CD14-positive monocyte (primary cell): ENCODE results near the gene ANKS6. TPM values are rescaled to one million over a fixed set of nuclear protein-coding genes. Genes with fewer than 3 reads are reported as not detected.
A peak's percentile ranks its signal among the peaks of the same experiment; 100 is the strongest.

Source experiments
- DNase-seq, 3 donors: peaks; one replicate each; pipeline ENCODE4 v3.0.0-alpha.2; 2011 to 2022
- H2AFZ ChIP-seq: 2 replicates; pipeline ENCODE4 v1.6.0; 2012; ENCODE audit warnings: mild to moderate bottlenecking, low read depth, low read length, inconsistent platforms; ENCODE audit not compliant: insufficient read depth, poor library complexity, severe bottlenecking
- H3K27ac ChIP-seq, 2 donors: 1 replicate in 1 of 2; 2 replicates in 1 of 2; pipeline ENCODE4 v1.5.1; 2012 to 2013; ENCODE audit warnings: low read length in 2 of 2, control low read depth in 1 of 2, inconsistent platforms in 1 of 2, low read depth in 1 of 2, mild to moderate bottlenecking in 1 of 2
- H3K27me3 ChIP-seq, 2 donors: one replicate each; pipeline versions ENCODE4 v1.6.0 to v1.6.1; 2011 to 2013; ENCODE audit warnings: low read length in 2 of 2; ENCODE audit not compliant: control insufficient read depth in 2 of 2, insufficient read depth in 2 of 2
- H3K36me3 ChIP-seq, 2 donors: replicated peaks in 1 of 2; 1 replicate in 1 of 2; 2 replicates in 1 of 2; pipeline versions ENCODE4 v1.5.1 to v1.6.1; 2012 to 2013; ENCODE audit warnings: low read length in 2 of 2, control low read depth in 1 of 2, inconsistent platforms in 1 of 2, mild to moderate bottlenecking in 1 of 2; ENCODE audit not compliant: insufficient read depth in 2 of 2, control insufficient read depth in 1 of 2
- H3K4me1 ChIP-seq, 2 donors: 1 replicate in 1 of 2; 2 replicates in 1 of 2; pipeline versions ENCODE4 v1.5.1 to v1.6.1; 2012 to 2013; ENCODE audit warnings: low read length in 2 of 2, control low read depth in 1 of 2, inconsistent platforms in 1 of 2, mild to moderate bottlenecking in 1 of 2, moderate library complexity in 1 of 2; ENCODE audit not compliant: insufficient read depth in 2 of 2, control insufficient read depth in 1 of 2
- H3K4me2 ChIP-seq: replicated peaks from 2 replicates; pipeline ENCODE3; 2012; ENCODE audit warnings: low read length, moderate library complexity, mild to moderate bottlenecking; ENCODE audit not compliant: poor library complexity, severe bottlenecking; ENCODE audit errors: extremely low read depth
- H3K4me3 ChIP-seq, 3 experiments: fragments of 200-600 bp in 1 of 3; sonication (generic) in 1 of 3; replicated peaks in 1 of 3; 1 replicate in 2 of 3; 2 replicates in 1 of 3; pipeline ENCODE4 v1.5.1; 2011 to 2013; ENCODE audit warnings: low read length in 3 of 3, mild to moderate bottlenecking in 3 of 3, control low read depth in 2 of 3, low read depth in 2 of 3, inconsistent platforms in 1 of 3, moderate library complexity in 1 of 3
- H3K79me2 ChIP-seq: 2 replicates; pipeline ENCODE4 v1.6.0; 2012; ENCODE audit warnings: mild to moderate bottlenecking, control low read depth, inconsistent platforms, low read length, moderate library complexity; ENCODE audit not compliant: insufficient read depth
- H3K9ac ChIP-seq: 2 replicates; pipeline ENCODE4 v1.6.0; 2017; ENCODE audit warnings: low read length, mild to moderate bottlenecking; ENCODE audit not compliant: insufficient read depth, poor library complexity, severe bottlenecking
- H3K9me3 ChIP-seq, 2 donors: replicated peaks in 1 of 2; 1 replicate in 1 of 2; 2 replicates in 1 of 2; pipeline versions ENCODE4 v1.5.1 to v1.6.1; 2012 to 2013; ENCODE audit warnings: low read length in 2 of 2, control low read depth in 1 of 2; ENCODE audit not compliant: control insufficient read depth in 1 of 2, insufficient read depth in 1 of 2
- H4K20me1 ChIP-seq: 2 replicates; pipeline ENCODE4 v1.6.0; 2012; ENCODE audit warnings: mild to moderate bottlenecking, low read length, control low read depth, moderate library complexity; ENCODE audit not compliant: insufficient read depth
- H3K27ac Mint-ChIP-seq, 7 donors: one replicate each; pipeline ENCODE4 v1.8.0; 2020; ENCODE audit warnings: mild to moderate bottlenecking in 7 of 7, mixed read lengths in 7 of 7, moderate library complexity in 6 of 7, inconsistent platforms in 2 of 7
- H3K27me3 Mint-ChIP-seq, 3 donors: one replicate each; pipeline ENCODE4 v1.8.0; 2021 to 2022; ENCODE audit warnings: low read depth in 3 of 3, mild to moderate bottlenecking in 3 of 3, mixed read lengths in 3 of 3, moderate library complexity in 3 of 3, inconsistent platforms in 1 of 3
- H3K36me3 Mint-ChIP-seq, 2 donors: one replicate each; pipeline ENCODE4 v1.8.0; 2020; ENCODE audit warnings: mixed read lengths in 2 of 2, inconsistent platforms in 1 of 2, mild to moderate bottlenecking in 1 of 2
- H3K4me1 Mint-ChIP-seq: one replicate; pipeline ENCODE4 v1.8.0; 2020; ENCODE audit warnings: mild to moderate bottlenecking, mixed read lengths
- H3K4me3 Mint-ChIP-seq, 2 donors: one replicate each; pipeline ENCODE4 v1.8.0; 2020; ENCODE audit warnings: mild to moderate bottlenecking in 2 of 2, mixed read lengths in 2 of 2, moderate library complexity in 1 of 2
- H3K9me3 Mint-ChIP-seq, 7 donors: one replicate each; pipeline ENCODE4 v1.8.0; 2020 to 2022; ENCODE audit warnings: mixed read lengths in 7 of 7, mild to moderate bottlenecking in 6 of 7, moderate library complexity in 6 of 7, inconsistent platforms in 2 of 7
- WGBS: methylation state at CpG from one replicate; pipeline ENCODE4 v1.1.5; 2013; ENCODE audit warnings: missing lambda C conversion rate; ENCODE audit not compliant: insufficient coverage; 5-methylcytosine and 5-hydroxymethylcytosine counted together
- intact Hi-C, 2 donors: fragments of 100-400 bp; cut with micrococcal nuclease; formaldehyde crosslinking; loops; one replicate each; pipeline versions ENCODE4 v1.15.0 to v1.15.1; 2023
- polyA plus RNA-seq, 3 donors: library from polyadenylated mRNA; depleted of rRNA in 1 of 3; unstranded in 2 of 3; stranded (reverse) in 1 of 3; fragments of 300-500 nt in 2 of 3; fragments of >200 nt in 1 of 3; fragmentation: Illumina TruSeq in 2 of 3; gene quantifications; 1 replicate in 2 of 3; 2 replicates in 1 of 3; pipeline ENCODE4 v1.2.3, GENCODE V29; 2012 to 2021
- TF ChIP-seq, protein P1 (sequence below): fragments of 200-600 bp; IDR thresholded peaks from one replicate; pipeline ENCODE4 v1.8.0; 2022; ENCODE audit warnings: antibody characterized with exemption, mild to moderate bottlenecking

ANKS6 gene
- polyA plus RNA-seq, 3 donors = 0.20 to 1.5 (median 0.56) TPM

DNA sequence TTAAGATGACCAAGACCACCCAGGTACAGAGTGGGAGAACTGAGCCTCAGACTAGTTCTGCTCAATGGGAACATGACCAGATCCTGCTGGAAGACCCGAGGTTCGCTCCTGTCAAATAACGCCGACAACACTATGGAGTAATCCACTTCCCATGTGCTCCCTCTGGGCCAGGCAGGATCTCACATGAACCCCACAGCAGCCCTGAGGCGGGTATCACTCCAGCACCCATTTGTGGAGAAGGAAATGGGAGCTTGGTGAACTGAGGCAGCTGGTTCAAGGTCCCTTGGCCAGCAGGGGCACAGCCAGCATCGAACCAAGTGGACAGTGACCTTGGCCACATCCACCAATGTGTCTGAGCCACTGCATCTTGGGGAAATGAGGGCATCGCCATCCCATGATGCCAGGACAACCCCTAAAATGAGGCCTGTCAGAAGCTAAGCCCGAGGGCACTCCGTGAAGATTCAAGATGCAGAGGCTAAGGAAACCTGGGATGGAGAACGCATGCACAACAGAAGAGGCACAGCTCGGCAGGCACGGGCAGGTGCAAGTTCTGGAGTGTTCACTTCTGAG lies 8.5 kb downstream of the ANKS6 start:
- H3K9ac ChIP-seq = no peak overlapping the region
- WGBS = 100% methylated on average over 9 of the region's 12 CpGs
- H3K4me1 ChIP-seq = peaks cover 5 to 16% of the 10 kb centered on the region in 2 donors

GRCh38 chr9:98786750-98787510 lies 9.4 kb downstream of the ANKS6 start:
- H3K9me3 Mint-ChIP-seq = no peaks in the 10 kb centered on the region
- Histone ChIP-seq H3K79me2 (no peaks in the 10 kb centered on the region), H3K27ac (no peak overlapping the region), H3K36me3 (no peaks in the 10 kb centered on the region), H2AFZ (no peak overlapping the region), H4K20me1 (no peaks in the 10 kb centered on the region), H3K4me3 (no peak overlapping the region), H3K4me1 (peaks cover 14 to 25% of the 10 kb centered on the region in 2 donors), H3K9me3 (no peaks in the 10 kb centered on the region), H3K9ac (no peak overlapping the region), H3K27me3 (no peaks in the 10 kb centered on the region), H3K4me2 (no peak overlapping the region)
- H3K27ac Mint-ChIP-seq = peak overlapping the region in 2 of 7 donors; percentile 45 to 48
- peaks cover 0 to 2% of the 10 kb centered on the region in 2 donors for H3K36me3 Mint-ChIP-seq
- WGBS = no CpG with 5 or more reads among the region's 4 CpGs
- DNase-seq = no peak
- no peak overlapping the region for H3K4me3 Mint-ChIP-seq
- peaks cover 29% of the 10 kb centered on the region for H3K4me1 Mint-ChIP-seq
- intact Hi-C loops = no loop called here
- TF ChIP-seq, protein P1, sequence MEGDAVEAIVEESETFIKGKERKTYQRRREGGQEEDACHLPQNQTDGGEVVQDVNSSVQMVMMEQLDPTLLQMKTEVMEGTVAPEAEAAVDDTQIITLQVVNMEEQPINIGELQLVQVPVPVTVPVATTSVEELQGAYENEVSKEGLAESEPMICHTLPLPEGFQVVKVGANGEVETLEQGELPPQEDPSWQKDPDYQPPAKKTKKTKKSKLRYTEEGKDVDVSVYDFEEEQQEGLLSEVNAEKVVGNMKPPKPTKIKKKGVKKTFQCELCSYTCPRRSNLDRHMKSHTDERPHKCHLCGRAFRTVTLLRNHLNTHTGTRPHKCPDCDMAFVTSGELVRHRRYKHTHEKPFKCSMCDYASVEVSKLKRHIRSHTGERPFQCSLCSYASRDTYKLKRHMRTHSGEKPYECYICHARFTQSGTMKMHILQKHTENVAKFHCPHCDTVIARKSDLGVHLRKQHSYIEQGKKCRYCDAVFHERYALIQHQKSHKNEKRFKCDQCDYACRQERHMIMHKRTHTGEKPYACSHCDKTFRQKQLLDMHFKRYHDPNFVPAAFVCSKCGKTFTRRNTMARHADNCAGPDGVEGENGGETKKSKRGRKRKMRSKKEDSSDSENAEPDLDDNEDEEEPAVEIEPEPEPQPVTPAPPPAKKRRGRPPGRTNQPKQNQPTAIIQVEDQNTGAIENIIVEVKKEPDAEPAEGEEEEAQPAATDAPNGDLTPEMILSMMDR = no peak
- peaks cover 0 to 3% (median 2%) of the 10 kb centered on the region in 3 donors for H3K27me3 Mint-ChIP-seq

More for the DNA sequence above, 8.5 kb downstream of the ANKS6 start:
- TF ChIP-seq, protein P1 = no peak
- H3K4me1 Mint-ChIP-seq = peaks cover 19% of the 10 kb centered on the region
- no peak for DNase-seq
- Histone ChIP-seq H3K36me3 (no peaks in the 10 kb centered on the region), H2AFZ (no peak overlapping the region), H3K27me3 (no peaks in the 10 kb centered on the region), H3K4me3 (no peak overlapping the region), H4K20me1 (no peaks in the 10 kb centered on the region), H3K9me3 (no peaks in the 10 kb centered on the region), H3K79me2 (no peaks in the 10 kb centered on the region), H3K4me2 (no peak overlapping the region), H3K27ac (no peak overlapping the region)
- peak overlapping the region in 1 of 7 donors; percentile 68 for H3K27ac Mint-ChIP-seq
- peaks cover 0 to 4% of the 10 kb centered on the region in 2 donors for H3K36me3 Mint-ChIP-seq
- no peaks in the 10 kb centered on the region for H3K9me3 Mint-ChIP-seq
- intact Hi-C loops = no loop called here
- no peak overlapping the region for H3K4me3 Mint-ChIP-seq
- peaks cover 0 to 3% (median under 1%) of the 10 kb centered on the region in 3 donors for H3K27me3 Mint-ChIP-seq
